SH-SY5Y (cell line): ENCODE data around the gene ALDH2.

Experiments used
- GATA2 ChIP-seq: IDR thresholded peaks from 2 replicates; pipeline ENCODE4 v1.6.1; 2011; ENCODE audit warnings: mild to moderate bottlenecking, low read depth, low read length
- GATA3 ChIP-seq: IDR thresholded peaks from 2 replicates; pipeline ENCODE4 v1.6.1; 2011; ENCODE audit warnings: low read depth, mild to moderate bottlenecking, low read length, moderate library complexity

Gene ALDH2

DNA sequence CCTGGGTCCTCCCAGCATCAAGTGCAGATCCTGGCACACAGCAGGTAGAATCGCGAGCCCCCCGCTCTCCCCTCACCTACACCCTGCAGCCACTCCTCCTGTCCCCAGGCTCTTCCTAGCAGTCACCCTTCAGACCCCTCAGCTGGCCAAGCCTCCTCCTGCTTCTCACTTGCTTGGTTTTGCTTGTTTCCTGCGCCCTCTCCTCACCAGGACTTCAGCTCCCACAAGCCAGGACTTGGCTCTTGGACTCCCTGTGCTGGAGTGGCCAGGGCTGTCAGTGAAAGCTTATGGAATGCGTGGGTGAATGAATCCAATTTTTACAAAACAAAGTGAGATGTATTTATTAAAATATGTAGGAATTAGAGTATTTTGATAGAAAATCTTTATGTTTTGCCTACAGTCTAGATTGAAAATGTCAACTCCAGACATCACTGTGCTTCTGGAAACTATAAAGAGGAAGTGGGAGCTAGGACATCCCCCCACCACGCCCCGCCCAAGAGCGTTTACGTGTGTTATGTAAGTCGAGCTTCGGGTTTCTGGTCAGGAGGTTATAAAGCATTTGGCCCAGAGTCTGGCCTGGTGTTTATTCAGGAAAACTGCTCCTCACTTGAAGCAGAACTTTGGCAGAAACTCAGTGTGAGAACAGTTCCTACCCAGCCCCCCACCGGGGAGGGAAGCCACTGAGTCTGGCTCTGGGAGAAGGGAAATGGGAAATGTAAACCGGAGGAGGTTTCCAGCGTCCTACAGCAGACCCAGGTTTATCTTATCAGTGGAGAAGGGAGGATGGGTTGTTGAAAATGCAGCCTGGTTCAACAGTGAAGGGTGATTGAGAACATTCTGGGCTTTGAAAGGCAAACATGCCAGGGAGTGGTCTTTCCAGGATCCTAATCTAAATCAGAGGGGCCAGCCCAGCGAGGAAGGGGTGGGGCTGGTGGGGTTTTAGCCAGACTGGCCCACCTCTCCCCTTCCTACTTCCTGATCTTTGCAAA is 8.8 kb downstream of the ALDH2 start:
- TF ChIP-seq GATA3: no peak
- TF ChIP-seq GATA2: no peak

- TF ChIP-seq GATA2 (no peak), GATA3 (no peak)
These were observed 10.2 kb downstream of the ALDH2 start for GRCh38 chr12:111776836-111777344.

- TF ChIP-seq GATA3 (no peak), GATA2 (no peak)
These were observed 10.8 kb downstream of the ALDH2 start for GRCh38 chr12:111777345-111778045.

DNA sequence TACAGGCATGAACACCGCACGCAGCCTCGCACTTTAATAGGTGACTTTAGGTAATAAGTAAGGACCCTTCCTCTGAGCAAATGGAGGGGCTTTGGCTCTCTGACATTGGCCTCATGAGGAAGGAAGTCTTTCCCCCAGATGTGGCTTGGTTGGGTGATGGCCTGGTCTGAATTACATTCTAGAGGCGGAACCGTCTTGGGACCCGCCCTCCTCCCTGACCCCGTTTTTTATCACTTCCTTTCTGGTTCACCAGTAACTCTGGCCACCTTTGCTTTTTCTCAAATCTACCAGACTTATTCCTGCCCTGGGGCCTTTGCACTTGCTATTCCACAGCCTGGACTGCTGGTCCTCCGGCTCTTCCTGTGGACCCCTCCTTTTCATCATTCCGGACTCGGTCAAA is 13.4 kb downstream of the ALDH2 start:
- TF ChIP-seq GATA2: no peak
- no peak for TF ChIP-seq GATA3

GRCh38 chr12:111780615-111781014 is 13.9 kb downstream of the ALDH2 start:
- TF ChIP-seq GATA2: no peak
- TF ChIP-seq GATA3: no peak

GRCh38 chr12:111781085-111781658 is 14.4 kb downstream of the ALDH2 start:
- TF ChIP-seq GATA2 (no peak), GATA3 (no peak)

GRCh38 chr12:111783046-111783445 is 16.3 kb downstream of the ALDH2 start:
- TF ChIP-seq GATA3 (no peak), GATA2 (no peak)

DNA sequence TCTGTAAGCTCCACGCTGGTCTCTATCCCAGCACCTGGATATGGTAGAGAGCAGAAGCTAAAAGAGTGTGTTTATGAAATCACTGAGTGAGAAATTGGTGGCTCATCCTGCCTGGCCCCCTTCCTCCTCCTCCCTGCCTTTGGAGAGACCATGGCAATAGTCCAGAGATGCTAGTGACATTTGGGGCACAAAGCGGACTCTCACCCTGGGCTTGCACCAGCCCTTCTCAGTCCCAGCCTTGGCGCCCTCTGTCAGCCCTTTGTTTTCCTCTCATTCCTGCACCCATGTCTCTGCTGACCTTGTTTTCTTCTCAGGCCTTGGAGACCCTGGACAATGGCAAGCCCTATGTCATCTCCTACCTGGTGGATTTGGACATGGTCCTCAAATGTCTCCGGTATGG is 18.2 kb downstream of the ALDH2 start:
- no peak for TF ChIP-seq GATA2
- no peak for TF ChIP-seq GATA3

- TF ChIP-seq GATA3 (no peak), GATA2 (no peak)
These were observed 18.9 kb downstream of the ALDH2 start for GRCh38 chr12:111785651-111786050.

DNA sequence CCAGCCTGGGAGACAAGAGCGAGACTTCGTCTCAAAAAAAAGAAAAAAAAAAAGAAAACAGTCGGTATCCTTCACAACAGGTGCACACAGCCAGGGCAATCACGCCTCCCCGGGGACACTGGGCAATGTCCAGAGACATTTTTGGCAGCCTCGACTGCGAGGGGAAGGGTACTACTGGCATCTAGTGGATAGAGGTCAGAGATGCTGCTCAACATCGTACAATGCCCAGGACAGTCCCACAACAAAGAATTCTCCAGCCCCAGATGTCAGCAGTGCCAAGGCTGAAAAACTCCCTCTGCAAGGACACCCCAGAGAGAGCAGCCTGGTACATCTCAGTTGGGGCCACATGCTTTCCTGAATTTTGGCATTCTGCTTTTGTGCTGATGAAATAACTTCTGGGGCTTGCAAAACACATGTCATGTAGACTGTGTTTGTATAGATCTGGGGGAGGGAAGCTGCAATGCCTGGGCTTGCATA is 21.5 kb downstream of the ALDH2 start:
- no peak for TF ChIP-seq GATA3
- TF ChIP-seq GATA2: no peak

GRCh38 chr12:111789779-111790178 is 23.0 kb downstream of the ALDH2 start:
- TF ChIP-seq GATA2 (no peak), GATA3 (no peak)

GRCh38 chr12:111791507-111791906 is 24.8 kb downstream of the ALDH2 start:
- TF ChIP-seq GATA3: no peak
- no peak for TF ChIP-seq GATA2

DNA sequence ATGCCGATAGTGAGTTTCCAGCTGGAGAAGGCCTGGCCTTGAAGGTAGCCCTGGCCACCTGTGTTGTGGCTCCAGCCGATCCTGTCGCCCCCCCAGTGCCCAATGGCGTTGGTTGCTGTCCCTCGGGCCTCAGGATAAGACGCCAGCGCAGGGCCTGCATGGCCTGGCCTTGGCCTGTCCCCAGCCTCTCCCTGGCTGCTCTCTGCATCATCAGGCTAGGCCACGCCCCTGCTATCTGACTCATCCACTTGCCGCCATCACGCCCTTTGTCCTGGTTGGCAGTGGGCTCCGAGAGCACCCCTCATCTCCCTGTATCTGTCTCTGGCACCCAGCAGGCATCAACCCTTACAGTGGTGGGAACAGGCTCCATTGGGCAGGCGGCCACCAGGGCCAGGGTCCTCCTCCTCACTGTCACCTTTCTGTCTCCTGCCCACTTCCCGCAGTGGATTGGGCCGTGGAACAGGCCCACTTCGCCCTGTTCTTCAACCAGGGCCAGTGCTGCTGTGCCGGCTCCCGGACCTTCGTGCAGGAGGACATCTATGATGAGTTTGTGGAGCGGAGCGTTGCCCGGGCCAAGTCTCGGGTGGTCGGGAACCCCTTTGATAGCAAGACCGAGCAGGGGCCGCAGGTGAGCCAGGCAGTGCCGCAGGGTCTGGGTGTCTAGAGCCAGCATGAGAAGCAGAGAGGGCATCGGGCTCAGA is 25.6 kb downstream of the ALDH2 start:
- TF ChIP-seq GATA2 (no peak), GATA3 (no peak)

DNA sequence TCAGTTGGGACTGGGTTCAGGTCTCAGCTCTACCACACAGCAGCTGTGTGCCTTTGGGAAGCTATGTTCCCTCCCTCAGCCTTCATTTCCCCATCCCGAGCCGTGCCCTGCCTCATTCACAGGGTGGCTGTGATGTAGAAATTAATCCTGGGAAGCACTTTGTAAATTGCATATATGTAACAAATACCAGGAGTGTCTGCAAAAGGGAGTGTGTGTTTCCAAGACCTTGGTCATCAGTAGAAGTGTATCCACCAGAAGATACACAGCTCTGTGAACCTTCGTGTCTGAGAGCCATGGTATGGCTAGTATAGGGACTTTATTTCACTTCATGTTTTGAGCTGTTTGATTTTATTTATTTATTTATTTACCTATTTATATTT is 26.1 kb downstream of the ALDH2 start:
- TF ChIP-seq GATA3: no peak
- TF ChIP-seq GATA2: no peak

DNA sequence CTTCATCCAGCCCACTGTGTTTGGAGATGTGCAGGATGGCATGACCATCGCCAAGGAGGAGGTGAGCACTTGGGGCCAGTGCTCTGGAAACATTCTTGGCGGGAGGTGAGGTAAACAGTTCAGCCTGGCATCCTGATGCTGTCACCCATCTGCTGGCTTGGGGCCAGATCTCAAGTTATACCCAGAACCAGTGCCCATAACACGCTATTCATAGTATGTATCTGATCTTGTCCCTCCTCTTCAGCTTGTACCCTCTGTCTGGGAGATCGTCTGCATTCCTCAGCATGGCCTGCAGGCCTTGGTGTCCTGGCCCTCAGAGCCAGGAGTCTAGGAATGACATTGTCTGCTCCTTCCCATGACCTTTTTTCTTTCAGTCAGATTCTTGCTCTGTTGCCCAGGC is 31.4 kb downstream of the ALDH2 start:
- TF ChIP-seq GATA2 (no peak), GATA3 (no peak)
